T-helper 1 cell treated with Interleukin-12 subunit alpha and Interleukin-12 subunit beta and Interleukin-4 antibody, amounts not matched to agents 30 μg/mL and 1 μg/mL, for 36 hours (primary cell): ENCODE results near the gene KIT.

Experiments
- H3K27ac Mint-ChIP-seq: one replicate; pipeline ENCODE4 v1.8.0; 2021; ENCODE audit warnings: mild to moderate bottlenecking, mixed read lengths
- H3K27me3 Mint-ChIP-seq: one replicate; pipeline ENCODE4 v1.8.0; 2021; ENCODE audit warnings: low read depth, mixed read lengths
- H3K36me3 Mint-ChIP-seq: one replicate; pipeline ENCODE4 v1.8.0; 2021; ENCODE audit warnings: low read depth, mixed read lengths
- H3K4me1 Mint-ChIP-seq: one replicate; pipeline ENCODE4 v1.8.0; 2021; ENCODE audit warnings: low read depth, mixed read lengths
- H3K4me3 Mint-ChIP-seq: one replicate; pipeline ENCODE4 v1.8.0; 2021; ENCODE audit warnings: mild to moderate bottlenecking, moderate library complexity, mixed read lengths
- H3K9me3 Mint-ChIP-seq: one replicate; pipeline ENCODE4 v1.8.0; 2021; ENCODE audit warnings: mixed read lengths

KIT gene

DNA sequence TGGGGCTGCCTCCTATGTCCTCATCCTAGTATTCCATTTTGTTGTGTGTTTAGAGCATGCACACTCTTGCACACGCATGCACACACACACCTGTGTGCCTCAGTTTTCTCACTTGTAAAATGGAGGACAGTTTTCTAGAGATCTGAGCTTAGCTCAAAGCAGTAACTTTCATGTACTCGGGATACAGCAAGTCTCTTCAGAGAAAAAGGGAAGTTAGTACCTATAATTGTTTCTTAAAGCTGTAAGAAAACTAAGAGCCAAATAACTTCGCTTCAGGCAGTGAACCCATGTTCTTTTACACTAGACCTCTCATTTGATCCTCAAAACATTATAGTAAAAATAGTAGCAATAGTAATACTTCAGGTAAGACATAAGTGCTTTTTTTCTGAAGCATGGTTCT, 49.6 kb downstream of the KIT start:
- H3K27me3 Mint-ChIP-seq: peaks cover 16% of the 10 kb centered on the region
- H3K36me3 Mint-ChIP-seq: no peaks in the 10 kb centered on the region
- no peak overlapping the region for H3K27ac Mint-ChIP-seq
- no peaks in the 10 kb centered on the region for H3K9me3 Mint-ChIP-seq
- H3K4me1 Mint-ChIP-seq: peaks cover 7% of the 10 kb centered on the region
- no peak overlapping the region for H3K4me3 Mint-ChIP-seq

DNA sequence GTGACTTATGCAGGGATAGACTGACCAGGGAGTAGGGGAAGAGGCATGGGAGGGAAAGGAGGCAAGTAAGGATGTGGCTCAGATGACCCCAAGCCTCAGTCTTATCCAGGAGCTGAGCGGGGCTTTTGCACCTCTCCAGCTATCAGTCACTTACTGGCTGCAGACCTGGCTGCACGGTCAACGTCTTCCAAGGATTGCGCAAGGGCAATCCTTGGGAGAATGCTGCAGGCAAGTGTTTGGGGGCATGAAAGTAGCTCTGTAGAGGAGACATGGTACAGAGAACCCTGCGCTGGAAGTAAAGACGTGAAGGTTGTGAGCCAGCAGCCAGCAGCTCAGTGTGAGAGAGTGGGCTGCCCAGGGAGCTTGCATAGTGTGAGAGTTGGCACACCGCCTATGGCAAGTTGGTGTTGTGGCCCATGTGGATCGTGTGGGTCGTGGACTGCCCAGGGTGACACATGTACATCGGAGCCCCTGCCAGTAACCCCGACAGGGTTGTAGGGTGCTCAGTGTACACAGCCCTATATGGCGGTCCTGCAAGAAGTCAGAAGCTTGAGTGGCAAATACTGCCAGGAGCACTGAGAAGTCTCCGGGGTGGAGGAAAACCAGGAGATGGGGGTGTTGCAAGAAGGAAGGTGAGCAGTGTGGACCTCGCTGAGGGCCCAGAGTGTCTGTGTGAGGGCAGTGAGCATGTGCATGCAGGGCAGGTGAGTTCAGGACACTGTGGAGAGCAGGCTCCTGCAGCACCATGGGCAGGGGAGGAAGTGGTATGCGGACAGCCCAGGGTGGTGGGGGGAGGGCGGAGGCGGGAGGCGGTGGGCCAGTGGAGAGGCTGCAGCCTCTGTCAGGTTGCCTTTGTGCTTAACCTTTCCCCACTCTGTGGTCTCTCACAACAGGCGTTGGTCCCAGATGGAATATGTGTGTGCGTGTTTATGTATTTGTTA, 50.9 kb downstream of the KIT start:
- H3K9me3 Mint-ChIP-seq: no peaks in the 10 kb centered on the region
- H3K27ac Mint-ChIP-seq: no peak overlapping the region
- H3K27me3 Mint-ChIP-seq: peaks cover 16% of the 10 kb centered on the region
- H3K4me3 Mint-ChIP-seq: no peak overlapping the region
- no peaks in the 10 kb centered on the region for H3K36me3 Mint-ChIP-seq
- H3K4me1 Mint-ChIP-seq: peaks cover 7% of the 10 kb centered on the region

DNA sequence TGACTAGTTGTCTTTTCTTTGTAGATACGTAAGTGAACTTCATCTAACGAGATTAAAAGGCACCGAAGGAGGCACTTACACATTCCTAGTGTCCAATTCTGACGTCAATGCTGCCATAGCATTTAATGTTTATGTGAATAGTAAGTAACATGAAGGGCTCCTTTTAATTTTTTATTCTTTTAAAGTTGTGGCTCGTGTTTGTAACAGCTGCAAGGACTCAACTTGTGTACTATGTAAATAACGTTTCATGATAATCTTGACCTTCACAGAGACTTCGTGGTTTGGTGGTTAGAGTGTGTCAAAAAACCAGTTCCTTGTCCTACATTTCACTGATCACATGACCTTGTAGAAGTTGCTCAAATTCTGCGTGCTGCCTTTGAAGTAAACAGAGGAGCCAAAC, 51.6 kb downstream of the KIT start:
- Mint-ChIP-seq H3K27me3 (peaks cover 13% of the 10 kb centered on the region), H3K4me3 (no peak overlapping the region), H3K36me3 (no peaks in the 10 kb centered on the region), H3K9me3 (no peaks in the 10 kb centered on the region), H3K27ac (no peak overlapping the region), H3K4me1 (peaks cover 7% of the 10 kb centered on the region)

DNA sequence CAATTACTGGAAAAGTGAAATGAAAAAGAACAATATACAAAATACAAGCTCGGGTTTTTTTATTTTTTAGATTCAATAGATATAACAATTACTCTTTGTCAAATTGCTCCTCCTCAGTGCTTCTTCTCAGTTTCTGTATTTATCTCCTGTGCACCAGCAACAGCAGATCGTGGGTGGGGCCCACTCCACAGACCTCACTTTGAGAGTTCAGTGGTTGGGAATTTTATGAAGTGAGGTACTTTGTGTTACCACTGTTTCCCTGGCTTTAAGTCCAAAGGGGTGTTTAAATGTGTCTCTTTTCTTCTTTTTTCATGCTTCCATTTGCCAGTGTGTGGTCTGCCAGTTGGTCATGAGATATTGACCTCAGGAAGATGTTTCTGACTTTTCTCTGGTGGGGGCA, 54.4 kb downstream of the KIT start:
- Mint-ChIP-seq H3K36me3 (no peaks in the 10 kb centered on the region), H3K27ac (no peak overlapping the region), H3K4me3 (no peak overlapping the region), H3K27me3 (peaks cover 14% of the 10 kb centered on the region), H3K4me1 (peaks cover 7% of the 10 kb centered on the region), H3K9me3 (no peaks in the 10 kb centered on the region)

DNA sequence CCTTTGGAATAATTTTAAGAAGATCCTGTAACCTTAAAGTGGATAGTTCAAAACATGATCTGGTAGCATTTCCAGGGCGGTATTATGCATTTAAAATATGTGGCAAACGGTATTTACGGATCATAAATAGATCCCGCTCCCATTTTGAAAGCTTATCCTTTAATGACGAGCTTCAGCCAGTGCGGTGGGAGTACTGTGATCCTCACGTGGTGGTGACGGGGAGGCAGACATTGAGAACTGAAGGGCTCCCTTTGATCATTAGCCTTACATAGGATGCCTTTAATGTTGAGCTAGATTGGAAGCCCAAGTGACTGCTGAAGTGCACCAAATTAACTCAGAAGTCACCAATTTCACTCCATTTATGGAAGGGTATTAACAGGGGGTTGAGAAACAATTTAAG, 56.9 kb downstream of the KIT start:
- Mint-ChIP-seq H3K27me3 (peaks cover 6% of the 10 kb centered on the region), H3K36me3 (no peaks in the 10 kb centered on the region), H3K4me3 (no peak overlapping the region), H3K4me1 (peaks cover under 1% of the 10 kb centered on the region), H3K27ac (no peak overlapping the region), H3K9me3 (no peaks in the 10 kb centered on the region)

DNA sequence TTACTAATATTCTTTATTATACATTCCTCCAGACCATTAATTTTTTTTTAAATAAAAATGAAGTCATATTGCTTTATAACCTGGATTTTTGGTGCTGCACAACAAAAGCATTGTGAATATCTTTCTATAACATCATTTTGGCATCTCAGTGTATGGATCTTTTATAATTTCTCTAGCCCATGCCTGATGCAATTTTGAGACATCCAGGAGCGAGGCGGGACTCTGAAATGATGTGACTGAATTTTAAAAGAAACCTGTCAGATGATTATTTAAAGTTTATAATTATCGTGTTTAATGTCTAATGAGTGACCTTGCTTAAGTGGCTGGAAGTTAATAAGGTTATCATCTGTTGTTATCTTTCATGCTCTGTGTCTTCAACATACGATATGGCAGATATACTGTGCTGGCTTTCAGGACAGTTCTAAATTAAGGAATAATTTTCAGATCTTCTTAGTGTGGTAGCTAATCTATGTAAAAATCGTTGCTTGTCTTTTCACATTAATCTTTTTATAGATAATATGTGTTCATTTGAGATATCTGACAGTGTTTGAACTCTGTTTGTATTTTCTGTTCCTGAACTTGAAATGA, 58.8 kb downstream of the KIT start:
- peaks cover 6% of the 10 kb centered on the region for H3K27me3 Mint-ChIP-seq
- no peak overlapping the region for H3K4me3 Mint-ChIP-seq
- no peaks in the 10 kb centered on the region for H3K4me1 Mint-ChIP-seq
- H3K36me3 Mint-ChIP-seq: no peaks in the 10 kb centered on the region
- H3K27ac Mint-ChIP-seq: no peak overlapping the region
- no peaks in the 10 kb centered on the region for H3K9me3 Mint-ChIP-seq

DNA sequence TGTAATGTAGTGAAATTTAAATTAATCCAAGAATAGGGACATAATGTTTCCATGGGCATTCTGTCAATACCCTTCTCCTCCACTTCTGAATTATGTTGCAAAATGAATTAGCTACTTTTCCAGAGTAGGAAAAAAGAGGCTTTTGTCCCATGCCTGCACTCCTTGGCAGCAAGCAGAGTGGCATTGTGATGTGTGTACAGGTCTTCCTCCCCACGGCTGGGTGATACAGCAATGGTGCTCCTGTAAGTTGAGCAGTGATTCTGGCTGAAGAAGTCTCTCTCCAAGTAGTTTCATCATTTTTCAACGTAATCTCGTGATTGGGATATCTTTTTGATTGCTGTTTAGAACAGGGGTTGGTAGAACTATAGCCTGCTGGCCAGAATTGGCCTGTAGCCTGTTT, 59.9 kb downstream of the KIT start:
- Mint-ChIP-seq H3K4me1 (no peaks in the 10 kb centered on the region), H3K27me3 (peaks cover 6% of the 10 kb centered on the region), H3K36me3 (no peaks in the 10 kb centered on the region), H3K9me3 (no peaks in the 10 kb centered on the region), H3K27ac (no peak overlapping the region), H3K4me3 (no peak overlapping the region)

DNA sequence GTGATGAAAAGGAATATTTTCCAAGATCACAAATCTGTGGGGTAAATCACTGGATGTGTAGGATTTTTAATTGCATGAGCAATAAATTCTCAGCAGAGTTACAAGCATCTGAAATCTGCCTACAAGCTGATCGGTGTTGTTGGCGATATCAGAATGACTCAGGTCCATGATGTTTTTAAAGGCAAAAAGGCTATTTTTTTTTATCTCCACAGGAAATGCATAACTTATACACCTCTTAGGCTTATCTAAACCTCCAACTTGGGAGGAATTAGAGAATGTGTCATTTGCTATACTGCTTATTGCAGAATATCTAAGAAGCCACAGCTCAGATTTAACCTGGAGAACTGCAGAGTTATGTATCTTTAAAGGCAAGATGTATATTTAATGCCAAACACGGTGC, 61.6 kb downstream of the KIT start:
- no peak overlapping the region for H3K4me3 Mint-ChIP-seq
- H3K27ac Mint-ChIP-seq: no peak overlapping the region
- no peaks in the 10 kb centered on the region for H3K36me3 Mint-ChIP-seq
- H3K4me1 Mint-ChIP-seq: no peaks in the 10 kb centered on the region
- no peaks in the 10 kb centered on the region for H3K9me3 Mint-ChIP-seq
- H3K27me3 Mint-ChIP-seq: peaks cover 6% of the 10 kb centered on the region

DNA sequence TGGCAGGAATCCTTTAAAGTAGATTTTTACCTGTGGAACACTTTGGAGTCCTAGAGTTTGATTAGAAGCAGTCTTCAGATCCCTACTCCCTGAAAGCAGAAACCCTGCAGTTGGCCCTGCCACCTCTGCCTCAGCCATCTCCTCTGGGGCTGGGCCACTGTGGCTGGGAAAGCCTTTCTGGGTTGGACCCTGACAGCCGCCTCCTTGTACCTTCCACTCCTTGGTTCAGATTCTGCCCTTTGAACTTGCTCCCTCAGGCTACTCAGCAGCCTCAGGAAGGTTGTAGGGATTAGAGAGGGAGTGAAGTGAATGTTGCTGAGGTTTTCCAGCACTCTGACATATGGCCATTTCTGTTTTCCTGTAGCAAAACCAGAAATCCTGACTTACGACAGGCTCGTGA, 65.5 kb downstream of the KIT start:
- Mint-ChIP-seq H3K4me3 (no peak overlapping the region), H3K4me1 (peaks cover 2% of the 10 kb centered on the region), H3K36me3 (no peaks in the 10 kb centered on the region), H3K27me3 (no peaks in the 10 kb centered on the region), H3K9me3 (no peaks in the 10 kb centered on the region), H3K27ac (no peak overlapping the region)

DNA sequence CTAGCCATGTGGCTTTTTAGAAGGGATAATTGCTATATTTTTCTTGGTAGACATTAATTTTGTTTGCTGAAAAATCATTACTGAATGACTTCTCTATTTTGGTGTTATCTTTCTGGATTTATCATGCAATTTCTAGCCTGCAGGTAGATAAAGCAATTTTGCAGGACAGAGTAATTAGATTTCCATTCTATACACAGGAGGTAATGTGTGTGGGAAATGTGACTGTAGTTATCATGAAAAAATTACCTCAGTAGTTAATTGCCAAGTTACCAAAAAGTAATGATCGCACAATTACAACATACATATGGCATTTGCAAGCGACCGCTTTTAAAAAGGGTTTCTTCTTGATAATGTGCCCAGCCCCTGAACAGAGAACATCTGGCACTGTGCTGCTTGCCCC, 66.1 kb downstream of the KIT start:
- Mint-ChIP-seq H3K9me3 (no peaks in the 10 kb centered on the region), H3K4me3 (no peak overlapping the region), H3K27me3 (no peaks in the 10 kb centered on the region), H3K36me3 (no peaks in the 10 kb centered on the region), H3K27ac (no peak overlapping the region), H3K4me1 (peaks cover 2% of the 10 kb centered on the region)

DNA sequence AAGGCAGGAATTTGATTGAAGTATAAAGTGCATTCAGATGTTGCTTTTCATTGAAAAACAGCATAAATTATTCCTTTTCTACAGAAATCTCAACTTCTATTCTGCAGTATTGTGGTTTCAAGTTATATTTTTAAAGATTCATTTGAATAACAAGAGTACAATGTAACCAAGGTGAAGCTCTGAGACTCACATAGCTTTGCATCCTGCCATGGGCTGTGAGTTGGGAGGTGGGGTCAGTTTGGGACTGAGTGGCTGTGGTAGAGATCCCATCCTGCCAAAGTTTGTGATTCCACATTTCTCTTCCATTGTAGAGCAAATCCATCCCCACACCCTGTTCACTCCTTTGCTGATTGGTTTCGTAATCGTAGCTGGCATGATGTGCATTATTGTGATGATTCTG, 69.2 kb downstream of the KIT start:
- H3K9me3 Mint-ChIP-seq: no peaks in the 10 kb centered on the region

DNA sequence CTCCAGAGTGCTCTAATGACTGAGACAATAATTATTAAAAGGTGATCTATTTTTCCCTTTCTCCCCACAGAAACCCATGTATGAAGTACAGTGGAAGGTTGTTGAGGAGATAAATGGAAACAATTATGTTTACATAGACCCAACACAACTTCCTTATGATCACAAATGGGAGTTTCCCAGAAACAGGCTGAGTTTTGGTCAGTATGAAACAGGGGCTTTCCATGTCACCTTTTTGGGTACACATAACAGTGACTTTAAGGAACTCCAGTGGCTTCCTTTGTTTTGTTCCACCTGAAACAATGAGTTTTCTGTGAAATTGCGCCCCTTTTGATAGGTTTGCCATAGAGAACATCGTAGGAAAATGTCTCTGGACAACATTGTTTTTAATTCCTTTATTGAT, 69.6 kb downstream of the KIT start:
- Mint-ChIP-seq H3K27ac (no peak overlapping the region), H3K4me1 (peaks cover 2% of the 10 kb centered on the region), H3K36me3 (no peaks in the 10 kb centered on the region), H3K27me3 (no peaks in the 10 kb centered on the region), H3K9me3 (no peaks in the 10 kb centered on the region), H3K4me3 (no peak overlapping the region)

More for the DNA sequence above, 69.2 kb downstream of the KIT start:
- Mint-ChIP-seq H3K4me1 (peaks cover 2% of the 10 kb centered on the region), H3K36me3 (no peaks in the 10 kb centered on the region), H3K4me3 (no peak overlapping the region), H3K27me3 (no peaks in the 10 kb centered on the region), H3K27ac (no peak overlapping the region)

DNA sequence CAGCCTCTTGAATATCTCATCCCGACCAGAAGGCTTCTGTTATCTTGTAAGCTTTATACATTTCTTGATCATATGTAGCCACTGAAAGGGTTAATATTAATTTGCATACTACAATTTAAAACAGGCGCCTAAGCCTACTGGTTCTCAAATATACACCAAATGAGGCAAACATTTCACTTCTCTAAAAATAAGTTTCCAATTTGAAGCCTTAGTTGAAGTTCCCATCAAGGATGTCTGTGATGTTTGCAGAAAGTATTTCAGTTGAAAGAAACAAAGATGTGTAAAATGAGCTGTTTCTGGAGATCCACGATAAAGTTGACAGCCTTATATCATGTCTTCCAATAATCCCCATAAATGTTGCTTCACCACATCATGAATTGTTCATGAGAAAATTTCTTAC, 70.6 kb downstream of the KIT start:
- no peak overlapping the region for H3K4me3 Mint-ChIP-seq
- H3K36me3 Mint-ChIP-seq: no peaks in the 10 kb centered on the region
- no peaks in the 10 kb centered on the region for H3K9me3 Mint-ChIP-seq
- peaks cover 2% of the 10 kb centered on the region for H3K4me1 Mint-ChIP-seq
- H3K27me3 Mint-ChIP-seq: no peaks in the 10 kb centered on the region
- H3K27ac Mint-ChIP-seq: no peak overlapping the region

DNA sequence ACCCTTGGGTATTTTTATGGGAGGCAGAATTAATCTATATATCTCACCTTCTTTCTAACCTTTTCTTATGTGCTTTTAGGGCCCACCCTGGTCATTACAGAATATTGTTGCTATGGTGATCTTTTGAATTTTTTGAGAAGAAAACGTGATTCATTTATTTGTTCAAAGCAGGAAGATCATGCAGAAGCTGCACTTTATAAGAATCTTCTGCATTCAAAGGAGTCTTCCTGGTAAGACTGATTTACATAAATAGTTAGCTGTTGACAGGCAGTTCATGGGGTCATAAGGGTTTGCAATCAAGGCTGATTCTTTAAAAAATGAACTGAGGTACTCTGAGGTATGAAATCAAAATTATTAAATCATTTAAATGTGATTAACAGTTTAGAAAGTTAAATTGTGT, 71.5 kb downstream of the KIT start:
- Mint-ChIP-seq H3K9me3 (no peaks in the 10 kb centered on the region), H3K27me3 (no peaks in the 10 kb centered on the region), H3K4me3 (no peak overlapping the region), H3K4me1 (peaks cover 2% of the 10 kb centered on the region), H3K36me3 (no peaks in the 10 kb centered on the region), H3K27ac (no peak overlapping the region)

DNA sequence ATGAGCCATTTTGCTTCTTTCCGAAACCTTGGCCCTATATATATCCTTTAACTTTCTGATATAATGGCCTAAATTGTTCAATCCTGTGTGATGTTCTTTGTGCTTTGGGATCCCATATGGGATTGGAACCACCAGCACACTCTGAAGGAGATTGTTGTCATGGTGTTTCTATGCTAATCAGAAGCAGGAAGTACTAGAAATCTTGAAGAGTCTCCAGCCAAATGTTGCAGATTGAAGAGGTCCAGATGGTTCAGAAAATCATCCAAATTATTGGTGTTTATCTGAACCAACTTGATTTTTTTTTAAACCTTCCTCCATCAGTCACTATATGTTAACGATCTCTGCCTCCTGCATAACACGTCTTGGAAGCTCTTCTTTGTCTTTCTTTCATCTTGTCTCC, 72.8 kb downstream of the KIT start:
- no peaks in the 10 kb centered on the region for H3K9me3 Mint-ChIP-seq
- no peaks in the 10 kb centered on the region for H3K36me3 Mint-ChIP-seq
- peaks cover 2% of the 10 kb centered on the region for H3K4me1 Mint-ChIP-seq
- no peak overlapping the region for H3K4me3 Mint-ChIP-seq
- H3K27ac Mint-ChIP-seq: no peak overlapping the region
- H3K27me3 Mint-ChIP-seq: no peaks in the 10 kb centered on the region
